Liver (tissue), 9 donors: Measurements from ENCODE around the gene LYVE1. TPM values are rescaled to one million over a fixed set of nuclear protein-coding genes. Genes with fewer than 3 reads are reported as not detected.

ENCODE experiments used
- DNase-seq: peaks from one replicate; pipeline ENCODE4 v3.0.0-alpha.2; 2017; ENCODE audit warnings: low spot score
- H3K27ac ChIP-seq, 2 donors: one replicate each; pipeline ENCODE4 v1.7.0; 2013; ENCODE audit warnings: inconsistent platforms in 2 of 2, low read length in 2 of 2, control low read depth in 1 of 2, low read depth in 1 of 2, mild to moderate bottlenecking in 1 of 2
- H3K27me3 ChIP-seq, 4 donors: one replicate each; pipeline versions ENCODE4 v1.6.1 to v1.7.0; 2013; ENCODE audit warnings: low read length in 3 of 4, inconsistent platforms in 1 of 4, mild to moderate bottlenecking in 1 of 4, moderate library complexity in 1 of 4; ENCODE audit not compliant: control insufficient read depth in 4 of 4, insufficient read depth in 4 of 4
- H3K36me3 ChIP-seq, 4 donors: one replicate each; pipeline versions ENCODE4 v1.6.1 to v1.7.0; 2013; ENCODE audit warnings: low read length in 3 of 4, mild to moderate bottlenecking in 3 of 4, low read depth in 1 of 4, moderate library complexity in 1 of 4; ENCODE audit not compliant: control insufficient read depth in 4 of 4, insufficient read depth in 3 of 4
- H3K4me1 ChIP-seq, 4 donors: one replicate each; pipeline versions ENCODE4 v1.6.1 to v1.7.0; 2013; ENCODE audit warnings: low read length in 3 of 4, mild to moderate bottlenecking in 3 of 4, moderate library complexity in 1 of 4; ENCODE audit not compliant: control insufficient read depth in 4 of 4, insufficient read depth in 4 of 4
- H3K4me3 ChIP-seq, 3 donors: one replicate each; pipeline versions ENCODE4 v1.6.1 to v1.7.0; 2013; ENCODE audit warnings: low read length in 3 of 3, control low read depth in 1 of 3, low read depth in 1 of 3, mild to moderate bottlenecking in 1 of 3
- H3K9ac ChIP-seq, 2 donors: one replicate each; pipeline ENCODE4 v1.7.0; 2013; ENCODE audit warnings: low read length in 2 of 2, mild to moderate bottlenecking in 2 of 2, moderate library complexity in 2 of 2, control low read depth in 1 of 2, low read depth in 1 of 2
- H3K9me3 ChIP-seq, 4 donors: one replicate each; pipeline versions ENCODE4 v1.6.1 to v1.7.0; 2013; ENCODE audit warnings: low read length in 3 of 4; ENCODE audit not compliant: control insufficient read depth in 4 of 4
- EGR1 ChIP-seq, 2 donors: IDR thresholded peaks; 2 replicates each; pipeline ENCODE4 v1.6.1; 2016 to 2018; ENCODE audit warnings: antibody characterized with exemption in 2 of 2, low read depth in 2 of 2
- FOXA1 ChIP-seq: IDR thresholded peaks from 2 replicates; pipeline ENCODE4 v1.6.1; 2016; ENCODE audit warnings: antibody characterized with exemption
- FOXA2 ChIP-seq: IDR thresholded peaks from 2 replicates; pipeline ENCODE4 v1.6.1; 2016; ENCODE audit warnings: antibody characterized with exemption
- GABPA ChIP-seq, 2 donors: IDR thresholded peaks in 1 of 2; conservative IDR thresholded peaks in 1 of 2; 2 replicates each; pipeline ENCODE4 v1.6.1; 2016; ENCODE audit warnings: antibody characterized with exemption in 2 of 2, mild to moderate bottlenecking in 1 of 2, moderate library complexity in 1 of 2
- HNF4A ChIP-seq, 2 donors: conservative IDR thresholded peaks; 2 replicates each; pipeline ENCODE4 v1.6.1; 2016; ENCODE audit warnings: antibody characterized with exemption in 2 of 2, mild to moderate bottlenecking in 2 of 2
- HNF4G ChIP-seq: IDR thresholded peaks from 2 replicates; pipeline ENCODE4 v1.6.1; 2016; ENCODE audit warnings: antibody characterized with exemption
- JUND ChIP-seq, 2 donors: IDR thresholded peaks; 2 replicates each; pipeline ENCODE4 v1.6.1; 2016; ENCODE audit warnings: antibody characterized with exemption in 2 of 2
- NR2F2 ChIP-seq: IDR thresholded peaks from 2 replicates; pipeline ENCODE4 v1.6.1; 2016; ENCODE audit warnings: antibody characterized with exemption
- RAD21 ChIP-seq, 2 donors: IDR thresholded peaks; 2 replicates each; pipeline ENCODE4 v1.6.1; 2016; ENCODE audit warnings: antibody characterized with exemption in 2 of 2, mild to moderate bottlenecking in 2 of 2
- RXRA ChIP-seq, 2 donors: IDR thresholded peaks; 2 replicates each; pipeline ENCODE4 v1.6.1; 2017 to 2018; ENCODE audit warnings: antibody characterized with exemption in 2 of 2, mild to moderate bottlenecking in 1 of 2
- SP1 ChIP-seq: IDR thresholded peaks from 2 replicates; pipeline ENCODE4 v1.6.1; 2018; ENCODE audit warnings: antibody characterized with exemption, mild to moderate bottlenecking
- TAF1 ChIP-seq: conservative IDR thresholded peaks from 2 replicates; pipeline ENCODE4 v1.6.1; 2016; ENCODE audit warnings: antibody characterized with exemption, mild to moderate bottlenecking
- YY1 ChIP-seq: IDR thresholded peaks from 2 replicates; pipeline ENCODE4 v1.6.1; 2016; ENCODE audit warnings: antibody characterized with exemption, mild to moderate bottlenecking
- WGBS: extraction: QIAGEN DNeasy Blood & Tissue Kit; methylation state at CpG from one replicate; pipeline ENCODE4 v1.1.7; 2013; 5-methylcytosine and 5-hydroxymethylcytosine counted together
- polyA plus RNA-seq, 2 donors: library from polyadenylated mRNA; stranded (reverse) in 1 of 2; unstranded in 1 of 2; fragments of 200-250 nt in 1 of 2; fragments of >200 nt in 1 of 2; fragmentation: Nextera tagmentation in 1 of 2; extraction: Ambion mirVana in 1 of 2; gene quantifications; one replicate each; pipeline versions ENCODE4 v1.2.1 to v1.2.3, GENCODE V29; 2013 to 2015
- total RNA-seq, 2 donors: library from RNA; depleted of rRNA; stranded (reverse); fragments of >200 nt; gene quantifications; one replicate each; pipeline ENCODE4 v1.2.3, GENCODE V29; 2014
- TF ChIP-seq, protein P1 (sequence below): IDR thresholded peaks from 2 replicates; pipeline ENCODE4 v1.6.1; 2016; ENCODE audit warnings: antibody characterized with exemption, mild to moderate bottlenecking
- TF ChIP-seq, protein P2 (sequence below): IDR thresholded peaks from 2 replicates; pipeline ENCODE4 v1.6.1; 2016; ENCODE audit warnings: antibody characterized with exemption
- TF ChIP-seq, protein P3 (sequence below): IDR thresholded peaks from 2 replicates; pipeline ENCODE4 v1.6.1; 2016; ENCODE audit warnings: antibody characterized with exemption
- TF ChIP-seq, protein P4 (sequence below): fragments of 150-350 bp; IDR thresholded peaks from 2 replicates; pipeline ENCODE4 v1.5.1; 2017; ENCODE audit warnings: improper control_type of control experiment, low read depth, low read length; ENCODE audit not compliant: missing input control
- TF ChIP-seq, protein P5 (sequence below): IDR thresholded peaks from 2 replicates; pipeline ENCODE4 v1.6.1; 2016; ENCODE audit warnings: antibody characterized with exemption
- donor health status: healthy.
- donor health status: healthy.
- donor health status: healthy.
- donor health status: healthy.
- donor health status: healthy.

The LYVE1 gene
- total and polyA plus RNA-seq, 4 donors = 11.3 to 46.7 (median 28.3) TPM

DNA sequence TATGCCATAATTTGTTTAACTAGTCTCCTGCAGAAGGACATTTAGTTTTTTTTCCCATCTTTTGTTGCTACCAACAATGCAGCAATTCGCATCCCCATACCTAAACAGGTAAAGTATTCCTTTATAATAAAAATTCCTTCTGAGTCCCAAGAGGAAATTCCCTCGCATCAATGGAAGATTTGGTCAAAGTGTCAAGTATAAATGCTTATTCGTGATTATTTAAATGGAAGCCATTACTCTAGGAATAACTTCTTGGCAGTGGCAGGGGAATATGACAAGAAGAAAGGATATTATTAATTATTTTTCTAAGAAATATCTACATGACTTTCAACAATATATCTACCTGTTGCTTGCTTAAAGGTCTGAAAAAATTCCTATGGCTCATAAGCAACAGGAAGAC, 53.0 kb downstream of the LYVE1 start:
- Histone ChIP-seq H3K27me3 (no peaks in the 10 kb centered on the region), H3K27ac (no peak overlapping the region), H3K9ac (no peak overlapping the region), H3K4me3 (no peak overlapping the region), H3K36me3 (peaks cover 0 to 13% (median 0%) of the 10 kb centered on the region in 4 donors), H3K4me1 (peaks cover 0 to 1% (median 0%) of the 10 kb centered on the region in 4 donors), H3K9me3 (no peaks in the 10 kb centered on the region)
- DNase-seq = no peak
- TF ChIP-seq GABPA (IDR thresholded peaks at IDR 0.05 in 1 of 2, conservative IDR thresholded peaks at IDR 0.05 in 1 of 2) = no peak
- TF ChIP-seq, protein P1, sequence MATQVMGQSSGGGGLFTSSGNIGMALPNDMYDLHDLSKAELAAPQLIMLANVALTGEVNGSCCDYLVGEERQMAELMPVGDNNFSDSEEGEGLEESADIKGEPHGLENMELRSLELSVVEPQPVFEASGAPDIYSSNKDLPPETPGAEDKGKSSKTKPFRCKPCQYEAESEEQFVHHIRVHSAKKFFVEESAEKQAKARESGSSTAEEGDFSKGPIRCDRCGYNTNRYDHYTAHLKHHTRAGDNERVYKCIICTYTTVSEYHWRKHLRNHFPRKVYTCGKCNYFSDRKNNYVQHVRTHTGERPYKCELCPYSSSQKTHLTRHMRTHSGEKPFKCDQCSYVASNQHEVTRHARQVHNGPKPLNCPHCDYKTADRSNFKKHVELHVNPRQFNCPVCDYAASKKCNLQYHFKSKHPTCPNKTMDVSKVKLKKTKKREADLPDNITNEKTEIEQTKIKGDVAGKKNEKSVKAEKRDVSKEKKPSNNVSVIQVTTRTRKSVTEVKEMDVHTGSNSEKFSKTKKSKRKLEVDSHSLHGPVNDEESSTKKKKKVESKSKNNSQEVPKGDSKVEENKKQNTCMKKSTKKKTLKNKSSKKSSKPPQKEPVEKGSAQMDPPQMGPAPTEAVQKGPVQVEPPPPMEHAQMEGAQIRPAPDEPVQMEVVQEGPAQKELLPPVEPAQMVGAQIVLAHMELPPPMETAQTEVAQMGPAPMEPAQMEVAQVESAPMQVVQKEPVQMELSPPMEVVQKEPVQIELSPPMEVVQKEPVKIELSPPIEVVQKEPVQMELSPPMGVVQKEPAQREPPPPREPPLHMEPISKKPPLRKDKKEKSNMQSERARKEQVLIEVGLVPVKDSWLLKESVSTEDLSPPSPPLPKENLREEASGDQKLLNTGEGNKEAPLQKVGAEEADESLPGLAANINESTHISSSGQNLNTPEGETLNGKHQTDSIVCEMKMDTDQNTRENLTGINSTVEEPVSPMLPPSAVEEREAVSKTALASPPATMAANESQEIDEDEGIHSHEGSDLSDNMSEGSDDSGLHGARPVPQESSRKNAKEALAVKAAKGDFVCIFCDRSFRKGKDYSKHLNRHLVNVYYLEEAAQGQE = no peak
- TF ChIP-seq FOXA2 = no peak
- 97% methylated on average over 3 of the region's 3 CpGs for WGBS

DNA sequence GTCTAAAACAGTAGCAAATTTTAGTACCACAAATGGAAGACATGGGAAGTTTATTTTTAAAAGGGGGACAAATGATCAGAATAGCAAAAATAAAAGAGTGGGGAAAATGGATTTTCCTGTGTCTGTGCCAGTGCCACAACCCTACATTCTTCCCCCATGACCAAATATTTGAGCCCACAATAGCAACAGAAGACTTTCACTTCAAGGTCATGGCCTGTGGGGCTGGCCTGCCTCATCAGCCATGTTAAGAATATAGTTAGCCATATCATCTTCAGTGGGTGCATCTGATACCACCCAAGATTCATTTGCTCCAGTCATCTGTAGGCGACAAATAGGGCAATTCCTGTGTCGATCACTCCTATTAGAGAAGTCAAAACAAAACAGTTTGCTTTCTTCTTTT, 53.8 kb downstream of the LYVE1 start:
- WGBS = 96% methylated on average over 2 of the region's 2 CpGs
- no peaks in the 10 kb centered on the region for H3K27me3 ChIP-seq
- peaks cover 0 to 1% (median 0%) of the 10 kb centered on the region in 4 donors for H3K4me1 ChIP-seq
- H3K9me3 ChIP-seq = no peaks in the 10 kb centered on the region
- no peak overlapping the region for H3K4me3 ChIP-seq
- H3K36me3 ChIP-seq = peaks cover 0 to 10% (median 0%) of the 10 kb centered on the region in 4 donors
- no peak overlapping the region for H3K27ac ChIP-seq
- no peak for TF ChIP-seq GABPA (IDR thresholded peaks at IDR 0.05 in 1 of 2, conservative IDR thresholded peaks at IDR 0.05 in 1 of 2)
- no peak for TF ChIP-seq FOXA2
- no peak for TF ChIP-seq EGR1 (IDR thresholded peaks at IDR 0.05; ENCODE audit: low read depth in 2 of 2)
- TF ChIP-seq SP1 = no peak
- no peak for TF ChIP-seq RAD21 (IDR thresholded peaks at IDR 0.05)
- TF ChIP-seq, protein P2, sequence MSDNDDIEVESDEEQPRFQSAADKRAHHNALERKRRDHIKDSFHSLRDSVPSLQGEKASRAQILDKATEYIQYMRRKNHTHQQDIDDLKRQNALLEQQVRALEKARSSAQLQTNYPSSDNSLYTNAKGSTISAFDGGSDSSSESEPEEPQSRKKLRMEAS = no peak
- TF ChIP-seq TAF1 = no peak
- TF ChIP-seq, protein P3, sequence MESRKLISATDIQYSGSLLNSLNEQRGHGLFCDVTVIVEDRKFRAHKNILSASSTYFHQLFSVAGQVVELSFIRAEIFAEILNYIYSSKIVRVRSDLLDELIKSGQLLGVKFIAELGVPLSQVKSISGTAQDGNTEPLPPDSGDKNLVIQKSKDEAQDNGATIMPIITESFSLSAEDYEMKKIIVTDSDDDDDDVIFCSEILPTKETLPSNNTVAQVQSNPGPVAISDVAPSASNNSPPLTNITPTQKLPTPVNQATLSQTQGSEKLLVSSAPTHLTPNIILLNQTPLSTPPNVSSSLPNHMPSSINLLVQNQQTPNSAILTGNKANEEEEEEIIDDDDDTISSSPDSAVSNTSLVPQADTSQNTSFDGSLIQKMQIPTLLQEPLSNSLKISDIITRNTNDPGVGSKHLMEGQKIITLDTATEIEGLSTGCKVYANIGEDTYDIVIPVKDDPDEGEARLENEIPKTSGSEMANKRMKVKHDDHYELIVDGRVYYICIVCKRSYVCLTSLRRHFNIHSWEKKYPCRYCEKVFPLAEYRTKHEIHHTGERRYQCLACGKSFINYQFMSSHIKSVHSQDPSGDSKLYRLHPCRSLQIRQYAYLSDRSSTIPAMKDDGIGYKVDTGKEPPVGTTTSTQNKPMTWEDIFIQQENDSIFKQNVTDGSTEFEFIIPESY = no peak
- TF ChIP-seq HNF4G = no peak
- no peak for TF ChIP-seq RXRA (IDR thresholded peaks at IDR 0.05)
- TF ChIP-seq, protein P4, sequence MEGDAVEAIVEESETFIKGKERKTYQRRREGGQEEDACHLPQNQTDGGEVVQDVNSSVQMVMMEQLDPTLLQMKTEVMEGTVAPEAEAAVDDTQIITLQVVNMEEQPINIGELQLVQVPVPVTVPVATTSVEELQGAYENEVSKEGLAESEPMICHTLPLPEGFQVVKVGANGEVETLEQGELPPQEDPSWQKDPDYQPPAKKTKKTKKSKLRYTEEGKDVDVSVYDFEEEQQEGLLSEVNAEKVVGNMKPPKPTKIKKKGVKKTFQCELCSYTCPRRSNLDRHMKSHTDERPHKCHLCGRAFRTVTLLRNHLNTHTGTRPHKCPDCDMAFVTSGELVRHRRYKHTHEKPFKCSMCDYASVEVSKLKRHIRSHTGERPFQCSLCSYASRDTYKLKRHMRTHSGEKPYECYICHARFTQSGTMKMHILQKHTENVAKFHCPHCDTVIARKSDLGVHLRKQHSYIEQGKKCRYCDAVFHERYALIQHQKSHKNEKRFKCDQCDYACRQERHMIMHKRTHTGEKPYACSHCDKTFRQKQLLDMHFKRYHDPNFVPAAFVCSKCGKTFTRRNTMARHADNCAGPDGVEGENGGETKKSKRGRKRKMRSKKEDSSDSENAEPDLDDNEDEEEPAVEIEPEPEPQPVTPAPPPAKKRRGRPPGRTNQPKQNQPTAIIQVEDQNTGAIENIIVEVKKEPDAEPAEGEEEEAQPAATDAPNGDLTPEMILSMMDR = no peak
- TF ChIP-seq FOXA1 = no peak
- TF ChIP-seq JUND (IDR thresholded peaks at IDR 0.05) = no peak
- TF ChIP-seq NR2F2 = no peak
- TF ChIP-seq HNF4A (conservative IDR thresholded peaks at IDR 0.05) = no peak
- TF ChIP-seq, protein P5, sequence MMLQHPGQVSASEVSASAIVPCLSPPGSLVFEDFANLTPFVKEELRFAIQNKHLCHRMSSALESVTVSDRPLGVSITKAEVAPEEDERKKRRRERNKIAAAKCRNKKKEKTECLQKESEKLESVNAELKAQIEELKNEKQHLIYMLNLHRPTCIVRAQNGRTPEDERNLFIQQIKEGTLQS = no peak
- no peak for TF ChIP-seq YY1
- TF ChIP-seq, protein P1 = no peak
- H3K9ac ChIP-seq = no peak overlapping the region
- no peak for DNase-seq
